Measurements from ENCODE around the gene PCLO. TPM values are rescaled to one million over a fixed set of nuclear protein-coding genes. Genes with fewer than 3 reads are reported as not detected.

The PCLO gene
- total and polyA plus RNA-seq, 4 donors, result 0.04 to 1.1 (median 0.48) TPM

DNA sequence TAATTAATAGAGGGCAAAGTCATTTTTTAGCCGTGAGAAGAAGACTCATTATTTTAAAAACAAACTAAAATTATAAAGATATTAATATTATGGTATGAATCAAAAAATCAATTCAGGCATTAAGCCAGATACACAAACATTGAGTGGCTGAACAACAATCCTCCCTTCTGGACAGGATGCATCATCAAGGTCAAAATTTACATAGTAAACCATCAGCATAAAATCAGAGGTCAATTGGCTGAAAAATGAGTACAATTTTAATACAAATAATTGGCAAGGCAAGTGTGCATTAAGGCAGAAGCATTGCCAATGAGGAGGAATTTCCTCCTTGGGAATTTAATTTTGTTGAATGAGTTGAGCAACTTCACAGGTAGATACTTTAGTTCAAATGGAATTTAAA is 108.2 kb downstream of the PCLO start:
- H3K36me3 ChIP-seq (ENCODE audit: control insufficient read depth in 4 of 4, insufficient read depth in 3 of 4, low read depth in 1 of 4, low read length in 3 of 4), result no peaks in the 10 kb centered on the region
- H3K4me3 ChIP-seq (ENCODE audit: low read depth in 1 of 3, low read length in 3 of 3), result no peak overlapping the region
- no peak overlapping the region for H3K9ac ChIP-seq (ENCODE audit: low read depth in 1 of 2, low read length in 2 of 2)
- no peak overlapping the region for H3K27ac ChIP-seq (ENCODE audit: low read depth in 1 of 2, low read length in 2 of 2)
- H3K4me1 ChIP-seq (ENCODE audit: control insufficient read depth in 4 of 4, insufficient read depth in 4 of 4, low read length in 3 of 4), result no peaks in the 10 kb centered on the region
- TF ChIP-seq MAX (IDR thresholded peaks at IDR 0.05), result no peak
- no peak for TF ChIP-seq GABPA (IDR thresholded peaks at IDR 0.05 in 1 of 2, conservative IDR thresholded peaks at IDR 0.05 in 1 of 2)
- TF ChIP-seq SP1 (IDR thresholded peaks at IDR 0.05), result no peak
- no peak for TF ChIP-seq ATF3 (IDR thresholded peaks at IDR 0.05)
- TF ChIP-seq EGR1 (IDR thresholded peaks at IDR 0.05; ENCODE audit: low read depth in 2 of 2), result no peak
- TF ChIP-seq HNF4A (conservative IDR thresholded peaks at IDR 0.05), result no peak
- TF ChIP-seq TAF1 (conservative IDR thresholded peaks at IDR 0.05), result no peak
- no peak for TF ChIP-seq RAD21 (IDR thresholded peaks at IDR 0.05)
- no peaks in the 10 kb centered on the region for H3K27me3 ChIP-seq (ENCODE audit: control insufficient read depth in 4 of 4, insufficient read depth in 4 of 4, low read length in 3 of 4)
- DNase-seq (ENCODE audit: low spot score), result no peak
- 88% methylated on average over 1 of the region's 1 CpG for WGBS
- H3K9me3 ChIP-seq (ENCODE audit: control insufficient read depth in 4 of 4, low read length in 3 of 4), result no peaks in the 10 kb centered on the region

GRCh38 chr7:83053965-83054364 is 108.7 kb downstream of the PCLO start:
- Histone ChIP-seq H3K4me3 (ENCODE audit: low read depth in 1 of 3, low read length in 3 of 3) (no peak overlapping the region), H3K36me3 (ENCODE audit: control insufficient read depth in 4 of 4, insufficient read depth in 3 of 4, low read depth in 1 of 4, low read length in 3 of 4) (no peaks in the 10 kb centered on the region), H3K9me3 (ENCODE audit: control insufficient read depth in 4 of 4, low read length in 3 of 4) (no peaks in the 10 kb centered on the region), H3K27me3 (ENCODE audit: control insufficient read depth in 4 of 4, insufficient read depth in 4 of 4, low read length in 3 of 4) (no peaks in the 10 kb centered on the region), H3K9ac (ENCODE audit: low read depth in 1 of 2, low read length in 2 of 2) (no peak overlapping the region), H3K4me1 (ENCODE audit: control insufficient read depth in 4 of 4, insufficient read depth in 4 of 4, low read length in 3 of 4) (no peaks in the 10 kb centered on the region), H3K27ac (ENCODE audit: low read depth in 1 of 2, low read length in 2 of 2) (no peak overlapping the region)
- no peak for TF ChIP-seq RAD21 (IDR thresholded peaks at IDR 0.05)
- no peak for TF ChIP-seq TAF1 (conservative IDR thresholded peaks at IDR 0.05)
- TF ChIP-seq HNF4A (conservative IDR thresholded peaks at IDR 0.05), result no peak
- TF ChIP-seq GABPA (IDR thresholded peaks at IDR 0.05 in 1 of 2, conservative IDR thresholded peaks at IDR 0.05 in 1 of 2), result no peak
- TF ChIP-seq, protein P1, sequence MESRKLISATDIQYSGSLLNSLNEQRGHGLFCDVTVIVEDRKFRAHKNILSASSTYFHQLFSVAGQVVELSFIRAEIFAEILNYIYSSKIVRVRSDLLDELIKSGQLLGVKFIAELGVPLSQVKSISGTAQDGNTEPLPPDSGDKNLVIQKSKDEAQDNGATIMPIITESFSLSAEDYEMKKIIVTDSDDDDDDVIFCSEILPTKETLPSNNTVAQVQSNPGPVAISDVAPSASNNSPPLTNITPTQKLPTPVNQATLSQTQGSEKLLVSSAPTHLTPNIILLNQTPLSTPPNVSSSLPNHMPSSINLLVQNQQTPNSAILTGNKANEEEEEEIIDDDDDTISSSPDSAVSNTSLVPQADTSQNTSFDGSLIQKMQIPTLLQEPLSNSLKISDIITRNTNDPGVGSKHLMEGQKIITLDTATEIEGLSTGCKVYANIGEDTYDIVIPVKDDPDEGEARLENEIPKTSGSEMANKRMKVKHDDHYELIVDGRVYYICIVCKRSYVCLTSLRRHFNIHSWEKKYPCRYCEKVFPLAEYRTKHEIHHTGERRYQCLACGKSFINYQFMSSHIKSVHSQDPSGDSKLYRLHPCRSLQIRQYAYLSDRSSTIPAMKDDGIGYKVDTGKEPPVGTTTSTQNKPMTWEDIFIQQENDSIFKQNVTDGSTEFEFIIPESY (IDR thresholded peaks at IDR 0.05), result no peak
- no peak for TF ChIP-seq EGR1 (IDR thresholded peaks at IDR 0.05; ENCODE audit: low read depth in 2 of 2)
- no peak for TF ChIP-seq SP1 (IDR thresholded peaks at IDR 0.05)
- TF ChIP-seq JUND (IDR thresholded peaks at IDR 0.05), result no peak
- no peak for TF ChIP-seq RXRA (IDR thresholded peaks at IDR 0.05)
- no peak for TF ChIP-seq NR2F2 (IDR thresholded peaks at IDR 0.05)
- TF ChIP-seq REST (IDR thresholded peaks at IDR 0.05), result no peak
- no peak for TF ChIP-seq HNF4G (IDR thresholded peaks at IDR 0.05)
- no peak for TF ChIP-seq FOXA2 (IDR thresholded peaks at IDR 0.05)
- no peak for TF ChIP-seq ATF3 (IDR thresholded peaks at IDR 0.05)
- TF ChIP-seq CTCF (IDR thresholded peaks at IDR 0.05; ENCODE audit: low read depth, low read length, missing input control), result no peak
- no peak for TF ChIP-seq FOXA1 (IDR thresholded peaks at IDR 0.05)
- TF ChIP-seq MAX (IDR thresholded peaks at IDR 0.05), result no peak
- no peak for TF ChIP-seq YY1 (IDR thresholded peaks at IDR 0.05)
- no peak for DNase-seq (ENCODE audit: low spot score)

All from liver (tissue), 9 donors.